GM18907 (cell line): ENCODE data around the gene SPATA31C1.
"Not testable (repeated sequence)": the region's sequence is repeated elsewhere in the genome, so short reads cannot be mapped to it uniquely, and the experiment has no call there.

Source experiments
- ATAC-seq: cut with Tn5 transposase; IDR thresholded peaks from one replicate; pipeline ENCODE4 v1.9.1; 2021; ENCODE audit warnings: mild to moderate bottlenecking, moderate library complexity; ENCODE audit not compliant: unreplicated experiment

SPATA31C1 gene

GRCh38 chr9:87934444-87934843, 16.7 kb downstream of the SPATA31C1 start:
- ATAC-seq: not testable (repeated sequence)

- ATAC-seq: not testable (repeated sequence)
Measured at GRCh38 chr9:87937352-87937751, 19.6 kb downstream of the SPATA31C1 start.

GRCh38 chr9:87937918-87938317, 20.2 kb downstream of the SPATA31C1 start:
- ATAC-seq: not testable (repeated sequence)

- not testable (repeated sequence) for ATAC-seq
Measured at GRCh38 chr9:87938336-87938735, 20.6 kb downstream of the SPATA31C1 start.

GRCh38 chr9:87939096-87939495, 21.3 kb downstream of the SPATA31C1 start:
- not testable (repeated sequence) for ATAC-seq

GRCh38 chr9:87944096-87944495, 26.3 kb downstream of the SPATA31C1 start:
- ATAC-seq: no peak

GRCh38 chr9:87944682-87945081, 26.9 kb downstream of the SPATA31C1 start:
- no peak for ATAC-seq

- ATAC-seq: no peak
Measured at GRCh38 chr9:87950296-87950695, 32.5 kb downstream of the SPATA31C1 start.

- ATAC-seq: no peak
Measured at GRCh38 chr9:87950765-87951488, 33.2 kb downstream of the SPATA31C1 start.

GRCh38 chr9:87954230-87954629, 36.5 kb downstream of the SPATA31C1 start:
- ATAC-seq: no peak

GRCh38 chr9:87957839-87958238, 40.1 kb downstream of the SPATA31C1 start:
- ATAC-seq: no peak

- ATAC-seq: no peak
Measured at GRCh38 chr9:87958591-87958990, 40.8 kb downstream of the SPATA31C1 start.

GRCh38 chr9:87959916-87960581, 42.3 kb downstream of the SPATA31C1 start:
- ATAC-seq: no peak

- ATAC-seq: no peak
Measured at GRCh38 chr9:87963770-87964169, 46.0 kb downstream of the SPATA31C1 start.

GRCh38 chr9:87964826-87965225, 47.1 kb downstream of the SPATA31C1 start:
- no peak for ATAC-seq

GRCh38 chr9:87968155-87968554, 50.4 kb downstream of the SPATA31C1 start:
- ATAC-seq: no peak

GRCh38 chr9:87970602-87971001, 52.8 kb downstream of the SPATA31C1 start:
- no peak for ATAC-seq

- no peak for ATAC-seq
Measured at GRCh38 chr9:87973122-87973521, 55.4 kb downstream of the SPATA31C1 start.
